Measurements from ENCODE around the gene NOC2L. TPM values are rescaled to one million over a fixed set of nuclear protein-coding genes. Genes with fewer than 3 reads are reported as not detected.

The NOC2L gene
- total and polyA plus RNA-seq, 9 donors = 17.8 to 55.2 (median 41.4) TPM

DNA sequence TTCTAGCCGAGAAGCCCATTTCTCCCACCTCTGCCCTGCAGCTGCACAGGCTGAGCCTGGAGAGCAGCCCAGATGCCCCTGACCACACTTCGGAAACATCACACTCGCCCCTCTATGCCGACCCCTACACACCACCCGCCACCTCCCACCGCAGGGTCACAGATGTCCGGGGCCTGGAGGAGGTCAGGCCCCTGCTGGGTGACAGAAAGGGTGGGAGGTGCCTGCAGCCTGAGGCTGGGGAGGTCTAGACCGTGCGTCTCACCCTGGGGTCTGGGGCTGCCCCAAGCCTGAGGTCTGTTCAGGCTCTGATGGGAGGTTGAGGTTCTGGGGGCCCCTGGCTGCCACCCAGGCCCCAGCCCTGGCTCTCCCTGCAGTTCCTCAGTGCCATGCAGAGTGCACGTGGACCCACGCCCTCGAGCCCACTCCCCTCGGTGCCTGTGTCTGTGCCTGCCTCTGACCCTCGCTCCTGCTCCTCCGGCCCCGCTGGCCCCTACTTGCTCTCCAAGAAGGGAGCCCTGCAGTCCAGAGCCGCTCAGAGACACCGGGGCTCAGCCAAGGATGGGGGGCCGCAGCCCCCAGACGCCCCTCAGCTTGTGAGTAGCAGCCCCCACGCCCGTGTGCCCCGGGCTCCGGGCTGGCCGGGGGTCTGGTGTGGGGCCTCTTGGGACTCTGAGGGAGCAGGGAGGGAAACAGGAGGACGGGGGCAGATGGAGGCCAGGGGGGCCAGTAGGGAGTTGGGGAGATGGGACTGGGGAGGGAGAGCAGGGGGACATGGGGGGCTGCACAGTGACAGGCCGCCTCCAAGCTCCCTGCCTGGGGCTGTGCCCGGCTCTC lies 14.6 kb upstream of the NOC2L start:
- peak in 1 of 5 donors; percentile 30 for DNase-seq
- no peak overlapping the region for H3K27ac ChIP-seq
- intact Hi-C loops (cut with DNase I) = no loop called here
- no peak overlapping the region for H3K4me3 ChIP-seq
- 56 to 74% (median 58%) methylated on average over 25 to 28 of the region's 28 CpGs for WGBS, 3 donors
- TF ChIP-seq EP300 (IDR thresholded peaks at IDR 0.05) (no peak), POLR2A (IDR thresholded peaks at IDR 0.05) (no peak)
- no peaks in the 10 kb centered on the region for H3K27me3 ChIP-seq
- H3K4me1 ChIP-seq (ENCODE audit: insufficient read depth) = peaks cover 2% of the 10 kb centered on the region
- no peaks in the 10 kb centered on the region for H3K36me3 ChIP-seq
- H3K9me3 ChIP-seq = no peaks in the 10 kb centered on the region

DNA sequence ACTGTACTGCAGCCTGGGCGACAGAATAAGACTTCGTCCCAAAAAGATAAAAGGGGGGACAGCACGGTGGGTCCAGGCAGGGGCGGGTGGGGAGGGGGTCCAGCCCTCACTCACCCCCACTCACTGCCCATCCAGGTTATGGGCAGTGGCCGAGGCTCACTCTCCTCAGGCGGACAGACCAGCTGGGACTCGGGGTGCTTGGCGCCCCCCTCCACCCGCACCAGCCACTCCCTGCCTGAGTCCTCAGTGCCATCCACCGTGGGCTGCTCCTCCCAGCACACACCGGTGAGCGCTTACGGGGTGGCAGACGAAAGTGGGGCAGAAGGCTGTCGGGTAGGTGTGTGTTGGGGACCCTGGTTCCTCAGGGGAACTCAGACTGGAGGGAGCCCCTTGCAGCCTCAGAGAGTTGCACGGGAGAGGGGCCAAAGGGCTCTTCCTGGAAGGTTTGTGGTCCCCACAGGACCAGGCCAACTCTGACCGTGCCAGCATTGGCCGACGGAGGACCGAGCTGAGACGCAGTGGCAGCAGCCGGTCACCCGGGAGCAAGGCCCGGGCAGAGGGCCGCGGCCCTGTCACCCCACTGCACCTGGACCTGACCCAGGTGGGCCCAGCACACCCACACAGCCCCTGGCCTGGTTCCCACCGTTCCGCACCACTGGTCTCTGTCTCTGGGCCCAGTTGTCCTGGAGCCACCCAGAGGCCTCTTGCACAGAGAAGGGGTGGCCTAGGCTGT lies 13.8 kb upstream of the NOC2L start:
- intact Hi-C loops (cut with DNase I) = no loop called here
- H3K27ac ChIP-seq = no peak overlapping the region
- 70 to 79% (median 73%) methylated on average over 25 to 28 of the region's 28 CpGs for WGBS, 3 donors

DNA sequence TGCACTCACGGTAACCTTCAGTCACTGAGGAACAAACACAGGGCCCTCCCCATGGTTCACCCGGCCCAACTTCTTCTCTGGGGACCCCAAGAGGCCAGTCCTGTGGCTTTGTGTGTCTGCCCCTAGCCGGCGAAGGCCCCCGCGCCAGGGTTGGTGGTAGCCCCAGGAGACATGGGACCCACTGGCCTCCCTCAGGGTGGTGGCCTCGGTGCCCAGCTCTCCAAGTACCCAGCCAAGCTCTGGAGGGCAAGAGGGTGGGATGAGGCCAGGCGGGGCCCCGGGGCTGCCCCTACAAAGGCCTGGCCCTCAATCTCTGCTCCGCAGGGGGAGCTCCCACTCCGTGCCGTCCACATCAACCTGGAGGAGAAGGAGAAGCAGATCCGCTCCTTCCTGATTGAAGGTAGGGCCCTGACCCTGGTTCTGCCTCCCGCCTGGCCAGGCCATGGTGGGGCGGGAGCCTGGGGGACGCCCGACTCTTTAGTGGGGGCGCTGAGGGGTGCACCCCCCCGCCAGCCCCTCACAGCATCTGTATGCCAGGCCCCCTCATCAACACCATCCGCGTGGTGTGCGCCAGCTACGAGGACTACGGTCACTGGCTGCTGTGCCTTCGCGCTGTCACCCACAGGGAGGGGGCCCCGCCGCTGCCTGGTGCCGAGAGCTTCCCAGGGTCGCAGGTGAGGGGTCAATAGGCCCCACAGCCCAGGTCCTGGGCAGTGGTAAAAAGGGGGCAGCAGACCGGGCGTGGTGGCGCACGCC lies 12.9 kb upstream of the NOC2L start:
- H3K27me3 ChIP-seq = no peaks in the 10 kb centered on the region
- no peak for TF ChIP-seq EP300 (IDR thresholded peaks at IDR 0.05)
- TF ChIP-seq, protein P1, sequence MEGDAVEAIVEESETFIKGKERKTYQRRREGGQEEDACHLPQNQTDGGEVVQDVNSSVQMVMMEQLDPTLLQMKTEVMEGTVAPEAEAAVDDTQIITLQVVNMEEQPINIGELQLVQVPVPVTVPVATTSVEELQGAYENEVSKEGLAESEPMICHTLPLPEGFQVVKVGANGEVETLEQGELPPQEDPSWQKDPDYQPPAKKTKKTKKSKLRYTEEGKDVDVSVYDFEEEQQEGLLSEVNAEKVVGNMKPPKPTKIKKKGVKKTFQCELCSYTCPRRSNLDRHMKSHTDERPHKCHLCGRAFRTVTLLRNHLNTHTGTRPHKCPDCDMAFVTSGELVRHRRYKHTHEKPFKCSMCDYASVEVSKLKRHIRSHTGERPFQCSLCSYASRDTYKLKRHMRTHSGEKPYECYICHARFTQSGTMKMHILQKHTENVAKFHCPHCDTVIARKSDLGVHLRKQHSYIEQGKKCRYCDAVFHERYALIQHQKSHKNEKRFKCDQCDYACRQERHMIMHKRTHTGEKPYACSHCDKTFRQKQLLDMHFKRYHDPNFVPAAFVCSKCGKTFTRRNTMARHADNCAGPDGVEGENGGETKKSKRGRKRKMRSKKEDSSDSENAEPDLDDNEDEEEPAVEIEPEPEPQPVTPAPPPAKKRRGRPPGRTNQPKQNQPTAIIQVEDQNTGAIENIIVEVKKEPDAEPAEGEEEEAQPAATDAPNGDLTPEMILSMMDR (IDR thresholded peaks at IDR 0.05) = no peak
- TF ChIP-seq POLR2A (IDR thresholded peaks at IDR 0.05) = no peak
- intact Hi-C loops (cut with DNase I) = no loop called here

More for the DNA sequence above, 13.8 kb upstream of the NOC2L start:
- H3K9me3 ChIP-seq = no peaks in the 10 kb centered on the region
- H3K4me3 ChIP-seq = no peak overlapping the region
- TF ChIP-seq EP300 (IDR thresholded peaks at IDR 0.05) = no peak
- TF ChIP-seq POLR2A (IDR thresholded peaks at IDR 0.05) = no peak
- TF ChIP-seq, protein P1 (IDR thresholded peaks at IDR 0.05) = no peak
- no peaks in the 10 kb centered on the region for H3K27me3 ChIP-seq
- DNase-seq = peak in 1 of 5 donors; percentile 28
- peaks cover 2% of the 10 kb centered on the region for H3K4me1 ChIP-seq (ENCODE audit: insufficient read depth)
- H3K36me3 ChIP-seq = no peaks in the 10 kb centered on the region

DNA sequence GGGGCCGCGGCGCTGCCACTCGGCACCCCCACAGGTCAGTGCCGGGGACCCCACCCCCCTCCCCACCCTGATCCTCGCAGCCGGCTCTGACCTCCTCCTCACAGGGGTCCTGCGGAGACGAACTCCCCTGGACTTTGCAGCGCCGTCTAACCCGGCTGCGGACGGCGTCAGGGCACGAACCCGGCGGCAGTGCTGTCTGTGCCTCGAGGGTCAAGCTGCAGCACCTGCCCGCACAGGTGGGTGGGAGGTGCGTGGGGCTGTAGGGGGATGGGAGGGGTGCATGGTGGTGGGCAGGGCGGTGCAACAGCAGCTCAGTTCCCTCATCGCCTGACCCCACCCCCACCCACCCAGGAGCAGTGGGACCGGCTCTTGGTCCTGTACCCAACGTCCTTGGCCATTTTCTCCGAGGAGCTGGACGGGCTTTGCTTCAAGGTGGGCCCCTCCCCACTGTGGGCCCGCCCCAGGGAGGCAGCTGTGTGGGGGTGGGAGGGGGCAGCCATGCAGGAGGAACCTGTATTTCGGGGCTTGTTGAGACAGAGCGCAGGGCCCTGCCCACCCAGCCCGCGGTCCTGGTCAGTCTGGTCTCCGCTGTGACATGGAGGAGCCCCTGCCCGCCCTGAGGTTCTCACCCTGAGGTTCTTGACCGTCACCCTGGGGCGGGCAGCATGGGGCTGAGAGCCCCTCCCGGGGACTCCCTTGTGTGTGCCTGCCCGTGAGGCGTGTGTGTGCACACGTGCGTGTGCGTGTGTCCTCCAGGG lies 12.1 kb upstream of the NOC2L start:
- intact Hi-C loops (cut with DNase I) = no loop called here
- no peak overlapping the region for H3K27ac ChIP-seq

More for the DNA sequence above, 12.9 kb upstream of the NOC2L start:
- Histone ChIP-seq H3K36me3 (no peaks in the 10 kb centered on the region), H3K4me1 (ENCODE audit: insufficient read depth) (peaks cover 2% of the 10 kb centered on the region), H3K9me3 (no peaks in the 10 kb centered on the region), H3K4me3 (no peak overlapping the region), H3K27ac (no peak overlapping the region)
- peak in 1 of 5 donors; percentile 31 for DNase-seq
- WGBS, 3 donors = 68 to 75% (median 74%) methylated on average over 29 to 34 of the region's 34 CpGs

More for the DNA sequence above, 12.1 kb upstream of the NOC2L start:
- H3K36me3 ChIP-seq = no peaks in the 10 kb centered on the region
- peak in 1 of 5 donors; percentile 32 for DNase-seq
- peaks cover under 1% of the 10 kb centered on the region for H3K4me1 ChIP-seq (ENCODE audit: insufficient read depth)
- H3K9me3 ChIP-seq = no peaks in the 10 kb centered on the region
- TF ChIP-seq EP300 (IDR thresholded peaks at IDR 0.05) (no peak), POLR2A (IDR thresholded peaks at IDR 0.05) (no peak)
- TF ChIP-seq, protein P1 (IDR thresholded peaks at IDR 0.05) = no peak
- WGBS, 3 donors = 24 to 51% (median 43%) methylated on average over 17 to 42 of the region's 42 CpGs
- H3K4me3 ChIP-seq = no peak overlapping the region
- no peaks in the 10 kb centered on the region for H3K27me3 ChIP-seq

Data from ovary (tissue), 9 donors.